Skeletal muscle tissue (tissue), 4 donors: ENCODE data around the gene CLTB. TPM values are rescaled to one million over a fixed set of nuclear protein-coding genes. Genes with fewer than 3 reads are reported as not detected.
"Not testable (repeated sequence)": the region's sequence is repeated elsewhere in the genome, so short reads cannot be mapped to it uniquely, and the experiment has no call there.

Experiments used
- H3K27ac ChIP-seq: one replicate; pipeline ENCODE4 v1.7.0; 2013; ENCODE audit warnings: mild to moderate bottlenecking, low read depth, low read length, inconsistent platforms
- H3K27me3 ChIP-seq, 3 donors: one replicate each; pipeline ENCODE4 v1.7.0; 2013; ENCODE audit warnings: low read length in 3 of 3; ENCODE audit not compliant: control insufficient read depth in 3 of 3, insufficient read depth in 3 of 3
- H3K36me3 ChIP-seq, 3 donors: one replicate each; pipeline ENCODE4 v1.7.0; 2013; ENCODE audit warnings: low read length in 3 of 3; ENCODE audit not compliant: control insufficient read depth in 3 of 3, insufficient read depth in 3 of 3
- H3K4me1 ChIP-seq, 3 donors: one replicate each; pipeline ENCODE4 v1.7.0; 2013; ENCODE audit warnings: low read length in 3 of 3, mild to moderate bottlenecking in 3 of 3; ENCODE audit not compliant: control insufficient read depth in 3 of 3, insufficient read depth in 3 of 3
- H3K4me3 ChIP-seq, 3 donors: one replicate each; pipeline ENCODE4 v1.7.0; 2013; ENCODE audit warnings: low read length in 3 of 3
- H3K9ac ChIP-seq, 3 donors: one replicate each; pipeline ENCODE4 v1.7.0; 2013; ENCODE audit warnings: low read length in 3 of 3, mild to moderate bottlenecking in 3 of 3, moderate library complexity in 2 of 3, low read depth in 1 of 3
- H3K9me3 ChIP-seq, 3 donors: one replicate each; pipeline ENCODE4 v1.7.0; 2013; ENCODE audit warnings: low read length in 3 of 3; ENCODE audit not compliant: control insufficient read depth in 3 of 3
- total RNA-seq: library from RNA; depleted of rRNA; stranded (reverse); fragments of >200 nt; gene quantifications from one replicate; pipeline ENCODE4 v1.2.3, GENCODE V29; 2014
- donor health status: Osteomylitis.

Gene CLTB
- total RNA-seq, 1 donor from 2014 or later = 44.4 TPM

DNA sequence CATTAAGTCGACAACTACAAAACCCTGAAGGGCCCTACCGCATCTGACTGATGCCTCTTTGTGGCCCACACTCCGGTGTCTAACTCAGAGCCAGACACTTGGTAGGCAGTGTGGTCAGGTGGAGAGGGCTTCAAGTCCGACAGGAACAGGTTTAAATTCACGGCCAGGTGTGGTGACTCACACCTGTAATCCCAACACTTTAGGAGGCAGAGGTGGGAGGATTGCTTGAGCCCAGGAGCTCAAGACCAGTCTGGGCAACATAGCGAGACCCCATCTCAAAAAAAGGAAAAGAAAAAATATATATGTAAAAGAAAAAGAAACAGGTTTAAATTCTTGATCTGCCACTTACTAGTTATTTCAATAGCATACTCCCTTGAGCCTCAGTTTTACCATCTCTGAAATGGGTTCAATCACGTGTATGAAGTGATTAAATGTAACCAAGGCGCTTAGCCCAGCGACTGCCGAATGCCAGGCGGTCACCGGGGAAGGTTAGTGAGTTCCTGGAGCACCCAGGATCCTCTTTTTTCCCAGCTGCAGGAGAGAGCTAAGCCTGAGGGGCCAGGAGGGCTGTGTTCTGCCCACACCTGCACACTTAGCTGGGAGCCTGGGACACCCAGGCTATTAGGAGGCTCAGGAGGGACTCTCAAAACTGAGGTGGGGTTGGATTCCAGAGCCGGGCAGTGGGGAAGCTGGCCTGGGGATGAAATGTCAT is 943 bp downstream of the CLTB start:
- Histone ChIP-seq H3K27me3 (no peaks in the 10 kb centered on the region), H3K36me3 (peaks cover 0 to 7% (median 4%) of the 10 kb centered on the region in 3 donors), H3K9me3 (no peaks in the 10 kb centered on the region), H3K4me3 (peak overlapping the region; percentile 62 to 90 (median 90)), H3K4me1 (peaks cover 54 to 56% (median 55%) of the 10 kb centered on the region in 3 donors), H3K27ac (peak overlapping the region; percentile 97), H3K9ac (peak overlapping the region; percentile 95 to 97 (median 96))

- Histone ChIP-seq H3K27me3 (no peaks in the 10 kb centered on the region), H3K36me3 (peaks cover 5 to 14% (median 9%) of the 10 kb centered on the region in 3 donors), H3K4me3 (peak overlapping the region in 2 of 3 donors; percentile 12 to 90), H3K9me3 (no peaks in the 10 kb centered on the region), H3K9ac (peak overlapping the region in 2 of 3 donors; percentile 95 to 97), H3K27ac (peak overlapping the region; percentile 97), H3K4me1 (peaks cover 54 to 56% (median 55%) of the 10 kb centered on the region in 3 donors)
Measured at GRCh38 chr5:176414704-176415103, 1.6 kb downstream of the CLTB start.

DNA sequence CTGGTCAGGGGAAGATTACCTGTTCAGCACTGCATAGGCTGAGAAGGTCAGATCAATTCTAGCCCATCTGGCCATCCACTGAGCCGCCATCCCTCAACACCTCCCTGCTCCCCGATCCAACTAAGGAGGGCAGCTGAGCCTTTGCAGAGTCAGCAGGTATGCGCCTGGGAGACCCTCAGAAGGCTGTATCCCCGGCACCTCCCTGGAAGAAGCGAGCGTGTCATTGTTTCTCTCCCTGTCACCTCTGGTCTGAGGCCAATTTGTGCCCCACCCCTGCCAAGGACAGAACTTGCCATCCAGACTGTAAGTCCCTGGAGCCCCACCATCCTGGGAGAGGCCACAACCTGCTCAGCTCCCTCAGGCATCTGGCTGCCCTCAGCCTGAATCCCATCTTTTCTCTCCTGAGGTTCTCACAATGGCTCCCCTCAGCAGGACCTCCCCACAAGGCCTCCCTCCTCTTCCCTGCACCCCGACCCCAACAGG is 2.6 kb downstream of the CLTB start:
- Histone ChIP-seq H3K27ac (peak overlapping the region; percentile 56), H3K4me1 (peaks cover 54 to 56% (median 55%) of the 10 kb centered on the region in 3 donors), H3K9ac (peak overlapping the region; percentile 42 to 97 (median 53)), H3K9me3 (no peaks in the 10 kb centered on the region), H3K4me3 (peak overlapping the region in 1 of 3 donors; percentile 52), H3K36me3 (peaks cover 12 to 16% (median 12%) of the 10 kb centered on the region in 3 donors), H3K27me3 (no peaks in the 10 kb centered on the region)

DNA sequence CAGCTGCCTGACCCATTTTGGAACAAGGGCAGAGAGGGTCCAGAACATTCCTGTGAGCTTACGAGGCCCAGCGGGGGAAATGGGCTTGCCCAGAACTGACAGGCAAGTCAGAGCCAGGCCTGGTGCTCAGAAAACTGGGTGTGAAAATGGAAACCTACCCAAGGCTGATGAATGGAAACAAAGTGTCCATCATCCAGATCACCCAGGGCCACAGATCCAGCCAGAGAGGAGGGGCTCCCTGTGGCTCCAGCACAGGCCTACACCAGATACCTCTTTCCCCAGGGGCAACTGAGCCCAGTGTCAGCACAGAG is 3.1 kb downstream of the CLTB start:
- peaks cover 54 to 56% (median 55%) of the 10 kb centered on the region in 3 donors for H3K4me1 ChIP-seq
- no peaks in the 10 kb centered on the region for H3K9me3 ChIP-seq
- peak overlapping the region in 2 of 3 donors; percentile 10 to 41 for H3K4me3 ChIP-seq
- peaks cover 15 to 17% (median 16%) of the 10 kb centered on the region in 3 donors for H3K36me3 ChIP-seq
- H3K9ac ChIP-seq = peak overlapping the region; percentile 47 to 97 (median 53)
- H3K27me3 ChIP-seq = no peaks in the 10 kb centered on the region
- peak overlapping the region; percentile 56 for H3K27ac ChIP-seq

DNA sequence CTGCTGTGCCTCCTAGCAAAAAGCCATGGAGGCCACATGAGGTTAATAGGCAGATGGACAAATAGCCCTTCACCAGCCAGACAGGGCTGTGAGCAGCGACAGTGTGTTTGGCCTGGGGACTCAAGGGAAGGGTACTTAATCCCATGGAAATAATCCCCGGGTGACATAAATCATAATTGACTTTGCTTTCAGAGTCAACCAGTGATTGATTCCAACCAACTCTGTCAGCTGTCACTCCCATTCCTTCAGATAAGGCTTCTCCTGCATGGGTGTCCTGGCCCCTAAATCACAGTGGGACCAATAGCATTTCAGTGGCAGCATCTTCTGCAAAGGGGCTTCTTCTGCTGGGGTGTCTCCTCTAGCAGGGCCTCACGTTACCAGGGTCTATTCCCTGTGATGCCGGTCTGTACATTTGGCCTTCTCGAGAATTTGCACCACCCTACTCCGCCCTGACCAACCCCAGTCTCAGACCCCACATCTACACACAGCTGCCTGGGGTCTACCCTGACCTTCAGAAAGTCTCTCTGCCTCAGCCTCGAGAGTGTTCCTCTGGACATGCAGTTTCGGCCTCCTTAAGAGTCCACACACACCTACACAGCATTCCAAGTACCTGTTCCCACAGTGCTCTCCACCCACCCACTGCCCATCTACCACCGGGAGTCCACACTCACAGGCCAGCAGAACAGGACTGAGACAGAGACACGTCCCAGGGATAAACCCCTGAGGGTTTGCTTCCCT is 3.7 kb downstream of the CLTB start:
- peaks cover 55 to 59% (median 57%) of the 10 kb centered on the region in 3 donors for H3K4me1 ChIP-seq
- H3K9ac ChIP-seq = peak overlapping the region; percentile 47 to 97 (median 53)
- H3K27ac ChIP-seq = peak overlapping the region; percentile 38
- peak overlapping the region in 2 of 3 donors; percentile 10 to 41 for H3K4me3 ChIP-seq
- H3K9me3 ChIP-seq = no peaks in the 10 kb centered on the region
- no peaks in the 10 kb centered on the region for H3K27me3 ChIP-seq
- peaks cover 15 to 17% (median 16%) of the 10 kb centered on the region in 3 donors for H3K36me3 ChIP-seq

DNA sequence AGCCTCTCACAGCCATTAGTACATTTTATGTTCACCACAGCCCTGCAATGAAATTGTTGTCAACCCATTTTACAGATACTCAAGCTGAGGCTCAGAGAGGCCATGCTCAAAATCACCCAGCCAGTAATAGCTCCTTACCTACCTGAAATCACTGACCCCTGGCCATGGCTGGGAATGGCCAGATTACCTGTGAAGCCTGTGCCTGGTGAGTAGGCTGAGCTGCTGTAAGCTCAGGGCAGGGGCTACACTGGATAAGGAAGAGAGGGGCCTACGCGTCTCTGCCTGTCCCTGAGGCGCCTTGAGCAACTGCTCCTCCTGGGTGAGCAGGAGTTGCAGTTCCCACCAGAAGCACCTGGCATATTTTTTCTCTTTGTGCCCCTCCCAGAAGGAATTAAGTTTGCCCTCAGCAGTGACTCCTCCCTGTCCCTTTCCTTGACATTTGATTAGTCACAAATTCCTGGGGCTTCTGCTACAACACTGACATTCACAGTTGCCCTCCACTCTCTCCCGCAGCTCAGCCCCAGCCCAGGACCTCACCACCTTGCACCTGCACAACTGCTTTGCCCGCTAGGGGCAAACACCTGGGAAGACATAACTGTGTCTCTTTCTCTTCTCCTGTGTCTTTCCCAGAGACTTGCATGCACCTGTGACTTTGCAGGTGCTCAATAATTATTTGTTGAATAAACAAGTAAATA is 5.7 kb downstream of the CLTB start:
- Histone ChIP-seq H3K27ac (no peak overlapping the region), H3K27me3 (no peaks in the 10 kb centered on the region), H3K4me1 (peaks cover 51 to 61% (median 54%) of the 10 kb centered on the region in 3 donors), H3K4me3 (no peak overlapping the region), H3K9me3 (no peaks in the 10 kb centered on the region), H3K36me3 (peaks cover 26 to 31% (median 28%) of the 10 kb centered on the region in 3 donors), H3K9ac (no peak overlapping the region)

- H3K27ac ChIP-seq = no peak overlapping the region
- peaks cover 42 to 52% (median 48%) of the 10 kb centered on the region in 3 donors for H3K4me1 ChIP-seq
- H3K9ac ChIP-seq = no peak overlapping the region
- H3K4me3 ChIP-seq = no peak overlapping the region
- peaks cover 28 to 34% (median 32%) of the 10 kb centered on the region in 3 donors for H3K36me3 ChIP-seq
- H3K9me3 ChIP-seq = no peaks in the 10 kb centered on the region
- no peaks in the 10 kb centered on the region for H3K27me3 ChIP-seq
Measured at GRCh38 chr5:176409765-176410164, 6.6 kb downstream of the CLTB start.

GRCh38 chr5:176408590-176408989 is 7.7 kb downstream of the CLTB start:
- peaks cover 30 to 42% (median 36%) of the 10 kb centered on the region in 3 donors for H3K4me1 ChIP-seq
- no peaks in the 10 kb centered on the region for H3K9me3 ChIP-seq
- peaks cover 31 to 36% (median 36%) of the 10 kb centered on the region in 3 donors for H3K36me3 ChIP-seq
- H3K27ac ChIP-seq = no peak overlapping the region
- no peaks in the 10 kb centered on the region for H3K27me3 ChIP-seq
- no peak overlapping the region for H3K9ac ChIP-seq
- H3K4me3 ChIP-seq = no peak overlapping the region

GRCh38 chr5:176408252-176408573 is 8.1 kb downstream of the CLTB start:
- not testable (repeated sequence) for H3K27ac ChIP-seq
- peaks cover 26 to 38% (median 32%) of the 10 kb centered on the region in 3 donors for H3K4me1 ChIP-seq

More at GRCh38 chr5:176408252-176408573, 8.1 kb downstream of the CLTB start:
- not testable (repeated sequence) for H3K27me3 ChIP-seq, H3K4me3 ChIP-seq, H3K9me3 ChIP-seq
- Histone ChIP-seq H3K9ac (peak overlapping the region in 1 of 3 donors; percentile 60), H3K36me3 (peaks cover 31 to 36% (median 36%) of the 10 kb centered on the region in 3 donors)
